Measurements from ENCODE around the gene EN2. TPM values are rescaled to one million over a fixed set of nuclear protein-coding genes. Genes with fewer than 3 reads are reported as not detected.

Gene EN2
- total and polyA plus RNA-seq, 5 donors from 2014 or later, result not detected

DNA sequence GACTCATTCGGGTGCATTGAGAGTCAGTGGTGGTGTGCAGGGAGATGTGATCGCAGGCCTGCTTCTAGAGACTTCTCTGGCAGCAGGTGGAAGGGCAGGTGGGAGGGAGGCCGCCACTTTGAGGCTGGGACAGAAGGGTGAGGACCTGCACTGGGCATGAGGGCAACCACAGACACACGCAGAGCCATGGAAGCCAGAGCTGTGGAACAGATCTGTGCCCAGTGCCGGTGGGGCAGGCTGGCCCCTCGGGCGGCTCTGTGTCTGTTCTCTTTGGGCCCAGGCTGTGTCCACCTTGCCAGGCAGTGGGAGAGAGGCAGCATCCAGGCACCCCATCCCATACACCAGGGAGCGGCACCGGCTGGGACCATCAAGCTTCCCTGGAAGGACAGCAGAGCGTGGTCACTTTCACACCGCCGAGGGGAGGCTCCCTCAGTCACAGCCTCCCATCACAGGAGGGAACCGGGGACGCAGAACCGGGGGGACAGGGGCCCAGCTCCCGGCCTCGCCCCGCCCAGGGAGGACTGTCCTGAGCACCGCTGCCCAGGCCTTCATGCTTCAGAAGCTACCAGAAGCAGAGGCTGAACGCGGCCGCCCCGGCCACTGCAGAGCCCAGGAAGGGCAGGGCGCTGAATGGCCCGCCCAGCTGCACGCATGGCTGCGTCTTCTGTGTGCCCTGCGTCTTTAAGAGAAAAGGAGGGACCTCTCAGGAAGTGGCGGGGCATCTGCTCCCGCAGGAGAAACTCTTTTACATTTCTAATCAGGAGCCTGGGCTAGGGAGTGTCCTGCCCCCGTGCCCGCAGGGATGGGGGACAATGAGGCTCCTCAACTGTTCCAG, 32.1 kb downstream of the EN2 start:
- Mint-ChIP-seq H3K9me3 (peaks cover 0 to 1% (median 0%) of the 10 kb centered on the region in 7 donors), H3K4me3 (peak overlapping the region; percentile 49 to 88 (median 82)), H3K27ac (peak overlapping the region in 2 of 3 donors; percentile 36 to 75), H3K4me1 (peaks cover 5 to 21% (median 16%) of the 10 kb centered on the region in 4 donors), H3K27me3 (peaks cover 31% of the 10 kb centered on the region), H3K36me3 (peaks cover 3% of the 10 kb centered on the region)
- no peak for DNase-seq
- no peaks in the 10 kb centered on the region for H3K36me3 ChIP-seq (ENCODE audit: control insufficient read depth, insufficient read depth, low read length)
- peaks cover 4% of the 10 kb centered on the region for H3K27me3 ChIP-seq (ENCODE audit: control insufficient read depth, insufficient read depth, low read length)
- no peak overlapping the region for H3K27ac ChIP-seq (ENCODE audit: insufficient read depth, low read length, poor library complexity, severe bottlenecking)
- peak overlapping the region; percentile 17 for H3K4me3 ChIP-seq (ENCODE audit: low read depth, low read length)
- no peak for ATAC-seq (ENCODE audit: low read depth in 2 of 2)
- peaks cover 18% of the 10 kb centered on the region for H3K4me1 ChIP-seq (ENCODE audit: control insufficient read depth, insufficient read depth, low read length, poor library complexity, severe bottlenecking)
- no peaks in the 10 kb centered on the region for H3K9me3 ChIP-seq (ENCODE audit: control insufficient read depth in 2 of 2, low read length in 2 of 2)

DNA sequence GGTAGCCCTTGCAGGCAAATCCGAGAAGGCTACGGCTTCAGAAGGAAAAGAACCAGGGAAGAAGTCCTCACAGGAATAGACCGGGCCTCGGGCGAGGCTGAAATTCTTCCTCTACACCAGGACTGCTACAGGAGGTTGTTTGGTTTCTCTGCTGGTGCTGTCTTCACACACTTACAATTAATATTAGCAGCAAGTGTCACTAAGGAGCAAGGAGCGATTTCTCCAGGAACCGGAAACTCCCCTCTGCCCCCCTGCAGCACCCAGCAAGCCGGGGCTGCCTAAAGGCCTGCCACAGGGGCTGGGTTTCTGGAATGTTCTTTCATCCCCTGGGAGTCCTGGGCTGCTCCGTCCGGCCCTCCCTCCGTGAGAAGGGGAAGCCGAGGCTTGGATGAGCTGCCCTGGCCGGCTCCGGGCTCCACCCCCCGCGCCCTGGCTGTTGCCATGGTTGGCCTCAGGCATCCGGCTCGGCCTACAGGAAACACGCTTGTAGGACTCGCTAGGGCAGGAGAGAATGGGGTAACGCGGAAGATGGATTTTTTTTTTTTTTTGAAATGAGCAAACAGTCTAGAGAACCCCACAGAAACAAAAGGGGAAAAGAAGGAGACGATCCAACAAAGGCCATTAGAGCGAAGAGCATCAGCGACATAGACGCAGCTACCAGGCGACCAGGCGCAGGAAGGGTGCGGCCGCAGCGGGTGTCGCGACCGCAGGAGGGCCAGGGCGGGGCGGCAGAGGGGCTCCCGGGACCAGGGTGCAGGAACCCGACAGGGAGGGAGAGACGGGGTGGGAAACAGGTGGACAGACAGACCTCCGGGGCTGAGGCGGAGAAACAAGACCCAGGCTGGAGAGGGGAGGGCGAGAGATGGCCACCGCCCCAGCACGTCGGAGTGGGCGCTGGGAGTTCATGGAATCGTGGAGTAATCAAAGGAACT, 33.0 kb downstream of the EN2 start:
- ATAC-seq (ENCODE audit: low read depth in 2 of 2) (peak; percentile 43 to 57), DNase-seq (peak in 1 of 3 donors; percentile 55)
- Histone ChIP-seq H3K4me1 (ENCODE audit: control insufficient read depth, insufficient read depth, low read length, poor library complexity, severe bottlenecking) (peaks cover 18% of the 10 kb centered on the region), H3K4me3 (ENCODE audit: low read depth, low read length) (peak overlapping the region; percentile 17), H3K27me3 (ENCODE audit: control insufficient read depth, insufficient read depth, low read length) (peaks cover 4% of the 10 kb centered on the region), H3K36me3 (ENCODE audit: control insufficient read depth, insufficient read depth, low read length) (no peaks in the 10 kb centered on the region), H3K27ac (ENCODE audit: insufficient read depth, low read length, poor library complexity, severe bottlenecking) (no peak overlapping the region), H3K9me3 (ENCODE audit: control insufficient read depth in 2 of 2, low read length in 2 of 2) (no peaks in the 10 kb centered on the region)
- peaks cover 0 to 1% (median 0%) of the 10 kb centered on the region in 7 donors for H3K9me3 Mint-ChIP-seq
- peaks cover 5 to 21% (median 16%) of the 10 kb centered on the region in 4 donors for H3K4me1 Mint-ChIP-seq
- H3K36me3 Mint-ChIP-seq, result peaks cover 3% of the 10 kb centered on the region
- peak overlapping the region; percentile 36 to 93 (median 78) for H3K27ac Mint-ChIP-seq
- peaks cover 32% of the 10 kb centered on the region for H3K27me3 Mint-ChIP-seq
- H3K4me3 Mint-ChIP-seq, result peak overlapping the region; percentile 76 to 88 (median 87)

DNA sequence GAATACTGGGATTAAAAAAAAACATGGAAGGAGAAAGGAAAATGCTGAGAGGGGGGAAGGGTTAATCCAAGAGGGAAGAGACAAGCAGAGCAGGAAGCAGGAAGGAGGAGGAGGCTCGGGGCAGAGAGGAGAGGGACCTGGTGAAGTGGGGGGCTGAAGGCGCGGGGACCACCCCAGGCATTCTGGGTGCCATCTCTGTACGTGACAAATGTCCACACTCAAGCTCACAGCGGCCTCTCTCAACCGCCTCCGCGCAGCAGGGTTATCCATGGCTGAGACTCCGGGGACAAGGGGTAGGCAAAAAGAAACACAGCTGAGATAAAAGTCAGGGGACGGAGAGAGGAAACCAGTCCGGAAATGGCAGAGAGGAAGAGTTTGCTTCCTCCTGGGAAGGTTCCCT, 33.9 kb downstream of the EN2 start:
- no peak overlapping the region for H3K4me3 ChIP-seq (ENCODE audit: low read depth, low read length)
- H3K4me1 ChIP-seq (ENCODE audit: control insufficient read depth, insufficient read depth, low read length, poor library complexity, severe bottlenecking), result peaks cover 18% of the 10 kb centered on the region
- peaks cover 4% of the 10 kb centered on the region for H3K27me3 ChIP-seq (ENCODE audit: control insufficient read depth, insufficient read depth, low read length)
- DNase-seq (no peak), ATAC-seq (ENCODE audit: low read depth in 2 of 2) (no peak)
- Mint-ChIP-seq H3K9me3 (peaks cover 0 to 1% (median 0%) of the 10 kb centered on the region in 7 donors), H3K27ac (no peak overlapping the region), H3K27me3 (peaks cover 35% of the 10 kb centered on the region), H3K4me1 (peaks cover 5 to 21% (median 16%) of the 10 kb centered on the region in 4 donors), H3K4me3 (peak overlapping the region; percentile 64 to 88 (median 68)), H3K36me3 (peaks cover 3% of the 10 kb centered on the region)
- H3K27ac ChIP-seq (ENCODE audit: insufficient read depth, low read length, poor library complexity, severe bottlenecking), result no peak overlapping the region
- no peaks in the 10 kb centered on the region for H3K9me3 ChIP-seq (ENCODE audit: control insufficient read depth in 2 of 2, low read length in 2 of 2)
- H3K36me3 ChIP-seq (ENCODE audit: control insufficient read depth, insufficient read depth, low read length), result no peaks in the 10 kb centered on the region

DNA sequence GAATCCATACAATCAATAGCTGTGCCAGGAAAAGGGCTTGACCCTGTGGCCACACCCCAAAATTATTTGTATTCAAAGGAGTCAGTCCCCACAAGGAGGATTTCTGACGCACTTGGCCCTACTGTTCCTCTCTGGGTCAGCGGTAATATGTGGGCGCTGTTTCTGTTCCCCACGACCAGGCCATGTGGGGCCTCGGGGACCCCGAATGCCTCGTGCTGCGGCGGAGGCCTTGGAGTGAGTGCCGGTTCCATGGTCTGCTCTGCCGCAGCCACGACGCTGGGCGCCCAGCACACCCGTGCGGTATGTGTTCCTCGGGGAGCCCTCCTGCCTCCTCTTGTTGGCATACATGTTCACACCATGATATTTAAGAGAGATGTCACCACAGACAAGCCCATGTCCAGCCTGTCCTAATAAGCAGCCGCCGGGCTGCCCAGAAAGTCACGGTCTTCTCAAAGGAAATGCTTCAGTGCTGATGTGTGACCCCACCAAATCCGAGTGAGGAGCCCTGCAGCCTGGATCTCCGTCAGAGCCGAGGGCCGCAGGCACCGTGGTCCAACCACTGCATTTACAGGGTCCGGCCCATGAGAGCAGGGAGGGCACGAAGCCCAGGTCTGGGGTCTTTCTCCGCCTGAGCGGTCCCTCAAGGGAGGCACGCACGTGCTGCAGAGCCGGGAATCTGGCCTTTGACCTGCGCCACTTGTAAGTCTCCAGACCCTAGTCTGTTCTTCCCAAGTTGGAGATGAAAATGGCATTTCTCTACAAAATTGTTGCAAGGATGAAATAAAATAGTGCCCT, 36.0 kb downstream of the EN2 start:
- Mint-ChIP-seq H3K4me1 (peaks cover 2 to 18% (median 15%) of the 10 kb centered on the region in 4 donors), H3K36me3 (peaks cover 3% of the 10 kb centered on the region), H3K4me3 (no peak overlapping the region), H3K9me3 (peaks cover 0 to 1% (median 0%) of the 10 kb centered on the region in 7 donors), H3K27ac (no peak overlapping the region), H3K27me3 (peaks cover 49% of the 10 kb centered on the region)
- peaks cover 7% of the 10 kb centered on the region for H3K27me3 ChIP-seq (ENCODE audit: control insufficient read depth, insufficient read depth, low read length)
- H3K27ac ChIP-seq (ENCODE audit: insufficient read depth, low read length, poor library complexity, severe bottlenecking), result no peak overlapping the region
- ATAC-seq (ENCODE audit: low read depth in 2 of 2), result no peak
- H3K9me3 ChIP-seq (ENCODE audit: control insufficient read depth in 2 of 2, low read length in 2 of 2), result no peaks in the 10 kb centered on the region
- no peaks in the 10 kb centered on the region for H3K36me3 ChIP-seq (ENCODE audit: control insufficient read depth, insufficient read depth, low read length)
- H3K4me3 ChIP-seq (ENCODE audit: low read depth, low read length), result no peak overlapping the region
- DNase-seq, result no peak
- H3K4me1 ChIP-seq (ENCODE audit: control insufficient read depth, insufficient read depth, low read length, poor library complexity, severe bottlenecking), result peaks cover 18% of the 10 kb centered on the region

DNA sequence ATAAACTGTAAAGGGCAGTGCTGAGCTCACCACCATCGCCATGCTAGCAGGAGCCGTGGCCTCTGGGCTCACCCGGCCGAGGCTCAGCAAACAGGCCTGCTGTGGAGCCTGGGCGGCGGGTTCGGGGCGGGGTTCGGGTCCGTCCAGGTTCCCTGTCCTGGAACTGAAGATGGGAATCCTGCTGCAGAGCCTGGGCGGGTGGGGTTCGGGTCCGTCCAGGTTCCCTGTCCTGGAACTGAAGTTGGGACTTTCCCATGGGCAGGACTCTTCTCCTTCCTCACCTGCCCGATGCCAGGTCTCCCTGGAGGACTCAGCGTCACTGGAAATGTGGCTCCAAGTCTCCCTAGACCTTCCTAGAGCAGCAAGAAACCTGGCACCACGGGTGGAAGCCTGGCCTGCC, 36.6 kb downstream of the EN2 start:
- H3K27me3 Mint-ChIP-seq, result peaks cover 52% of the 10 kb centered on the region
- H3K27me3 ChIP-seq (ENCODE audit: control insufficient read depth, insufficient read depth, low read length), result peaks cover 11% of the 10 kb centered on the region
- H3K4me1 ChIP-seq (ENCODE audit: control insufficient read depth, insufficient read depth, low read length, poor library complexity, severe bottlenecking), result peaks cover 18% of the 10 kb centered on the region
- DNase-seq (no peak), ATAC-seq (ENCODE audit: low read depth in 2 of 2) (no peak)
- H3K36me3 ChIP-seq (ENCODE audit: control insufficient read depth, insufficient read depth, low read length), result no peaks in the 10 kb centered on the region
- no peak overlapping the region for H3K27ac ChIP-seq (ENCODE audit: insufficient read depth, low read length, poor library complexity, severe bottlenecking)
- H3K4me3 ChIP-seq (ENCODE audit: low read depth, low read length), result no peak overlapping the region
- peaks cover 3% of the 10 kb centered on the region for H3K36me3 Mint-ChIP-seq
- H3K9me3 Mint-ChIP-seq, result peaks cover 0 to 1% (median 0%) of the 10 kb centered on the region in 7 donors
- H3K4me3 Mint-ChIP-seq, result no peak overlapping the region
- no peak overlapping the region for H3K27ac Mint-ChIP-seq
- no peaks in the 10 kb centered on the region for H3K9me3 ChIP-seq (ENCODE audit: control insufficient read depth in 2 of 2, low read length in 2 of 2)
- peaks cover 0 to 17% (median 15%) of the 10 kb centered on the region in 4 donors for H3K4me1 Mint-ChIP-seq

DNA sequence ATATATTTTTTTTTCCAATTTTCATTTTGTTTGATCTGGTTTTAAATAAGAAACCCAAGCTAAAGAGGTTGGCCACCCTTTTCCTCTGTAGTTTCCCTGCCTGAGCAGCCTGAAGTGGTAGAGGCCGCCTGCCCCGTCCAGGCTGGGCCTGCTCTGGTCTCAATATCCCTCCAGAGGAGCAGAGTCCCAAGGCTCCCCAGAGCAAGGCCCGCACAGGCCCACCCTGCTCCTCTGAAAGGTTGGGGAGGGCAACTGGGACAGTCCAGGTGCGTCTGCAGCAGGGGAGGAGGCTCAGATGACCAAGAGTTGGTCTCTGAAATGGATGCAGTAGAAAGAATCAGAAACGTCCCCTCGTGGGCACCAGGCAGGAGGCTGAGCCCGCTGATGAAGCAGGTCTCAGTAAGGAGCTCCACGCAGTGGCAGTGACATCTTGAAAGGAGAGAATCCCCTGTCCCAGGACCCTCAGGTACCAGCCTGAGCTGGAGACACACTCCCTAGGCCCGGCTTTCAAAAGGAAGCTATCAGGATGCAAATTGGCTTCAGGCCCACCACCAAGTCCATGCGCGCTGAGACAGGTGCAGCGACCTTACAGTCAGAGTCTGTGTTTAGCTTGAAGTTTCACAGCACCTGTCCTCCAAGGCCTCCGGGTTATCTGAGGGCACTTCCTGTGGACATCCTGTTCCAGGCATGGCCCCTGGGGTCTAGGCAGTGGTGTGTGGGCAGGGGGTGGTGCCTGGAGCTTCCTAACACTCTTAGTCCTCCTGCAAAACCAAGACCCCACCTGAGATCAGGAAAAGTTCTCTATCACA, 37.7 kb downstream of the EN2 start:
- Histone ChIP-seq H3K36me3 (ENCODE audit: control insufficient read depth, insufficient read depth, low read length) (no peaks in the 10 kb centered on the region), H3K4me3 (ENCODE audit: low read depth, low read length) (no peak overlapping the region), H3K4me1 (ENCODE audit: control insufficient read depth, insufficient read depth, low read length, poor library complexity, severe bottlenecking) (peaks cover 12% of the 10 kb centered on the region), H3K9me3 (ENCODE audit: control insufficient read depth in 2 of 2, low read length in 2 of 2) (no peaks in the 10 kb centered on the region), H3K27ac (ENCODE audit: insufficient read depth, low read length, poor library complexity, severe bottlenecking) (no peak overlapping the region), H3K27me3 (ENCODE audit: control insufficient read depth, insufficient read depth, low read length) (peaks cover 14% of the 10 kb centered on the region)
- H3K36me3 Mint-ChIP-seq, result peaks cover 3% of the 10 kb centered on the region
- no peak overlapping the region for H3K4me3 Mint-ChIP-seq
- peaks cover 0 to 17% (median 11%) of the 10 kb centered on the region in 4 donors for H3K4me1 Mint-ChIP-seq
- peaks cover 63% of the 10 kb centered on the region for H3K27me3 Mint-ChIP-seq
- H3K9me3 Mint-ChIP-seq, result peaks cover 0 to 1% (median 0%) of the 10 kb centered on the region in 7 donors
- ATAC-seq (ENCODE audit: low read depth in 2 of 2), result no peak
- no peak for DNase-seq
- no peak overlapping the region for H3K27ac Mint-ChIP-seq
